ENCODE measurements around the gene SPCS1. TPM values are rescaled to one million over a fixed set of nuclear protein-coding genes. Genes with fewer than 3 reads are reported as not detected.
"Not testable (repeated sequence)": the region's sequence is repeated elsewhere in the genome, so short reads cannot be mapped to it uniquely, and the experiment has no call there.

Gene SPCS1
- total RNA-seq (2014; rRNA removed; shearing (Covaris generic)), result 209 and 214 TPM in 2 replicates

- peak; percentile 86 for DNase-seq (ENCODE audit: low read depth)
Measured at GRCh38 chr3:52705688-52706686, at the start of gene SPCS1, which contains the start of gene GLT8D1. Gene SPCS1, plus strand, starts transcription at chr3:52706106. Its CDS starts 141 bp downstream, at chr3:52706247. Gene GLT8D1, minus strand, starts transcription at chr3:52705791. Its CDS starts 5,331 bp downstream, at chr3:52700460.

GRCh38 chr3:52660046-52660445 lies 45.9 kb upstream of the SPCS1 start:
- DNase-seq (ENCODE audit: low read depth), result no peak

- no peak for DNase-seq (ENCODE audit: low read depth)
Measured at GRCh38 chr3:52663098-52663497, 42.8 kb upstream of the SPCS1 start.

DNA sequence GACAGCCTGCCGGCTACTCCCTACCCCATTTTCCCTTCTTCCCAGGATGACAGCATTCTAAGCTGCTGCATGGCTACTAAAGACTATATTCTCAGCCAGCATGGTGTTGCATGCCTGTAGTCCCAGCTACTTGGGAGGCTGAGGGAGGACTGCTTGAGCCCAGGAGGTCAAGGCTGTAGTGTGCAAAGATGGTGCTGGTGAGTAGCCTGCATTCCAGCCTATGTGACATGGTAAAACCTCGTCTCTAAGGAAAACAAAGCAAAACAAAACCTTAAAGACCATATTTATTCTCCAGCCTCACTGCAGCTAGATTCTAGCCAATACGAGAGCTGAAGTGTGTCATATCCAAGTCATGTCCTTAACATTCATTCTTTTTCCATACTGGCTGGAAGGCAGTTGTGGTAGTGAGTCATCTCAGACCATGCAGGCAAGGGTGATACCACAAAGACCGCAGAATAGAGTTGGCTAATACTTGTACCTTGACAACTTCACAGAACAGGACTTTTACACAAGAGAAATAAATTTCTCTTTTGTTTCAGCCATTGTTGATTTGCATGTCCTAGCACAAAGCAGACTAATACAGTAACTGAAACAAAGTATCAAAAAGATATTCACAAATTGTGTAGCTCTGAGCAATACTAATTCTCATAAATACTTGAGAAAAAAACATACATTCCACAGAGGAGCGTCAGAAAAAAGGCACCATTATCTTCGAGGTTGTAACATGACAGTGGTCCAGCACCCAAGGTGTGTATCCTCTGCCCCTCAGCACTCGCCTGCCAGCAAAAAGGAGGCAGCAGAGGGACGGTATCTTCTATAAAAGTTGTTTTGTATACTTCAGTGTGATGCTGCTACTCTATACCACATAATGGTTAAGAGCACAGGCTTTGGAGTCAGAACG lies 35.0 kb upstream of the SPCS1 start:
- DNase-seq (ENCODE audit: low read depth), result peak; percentile 100

DNA sequence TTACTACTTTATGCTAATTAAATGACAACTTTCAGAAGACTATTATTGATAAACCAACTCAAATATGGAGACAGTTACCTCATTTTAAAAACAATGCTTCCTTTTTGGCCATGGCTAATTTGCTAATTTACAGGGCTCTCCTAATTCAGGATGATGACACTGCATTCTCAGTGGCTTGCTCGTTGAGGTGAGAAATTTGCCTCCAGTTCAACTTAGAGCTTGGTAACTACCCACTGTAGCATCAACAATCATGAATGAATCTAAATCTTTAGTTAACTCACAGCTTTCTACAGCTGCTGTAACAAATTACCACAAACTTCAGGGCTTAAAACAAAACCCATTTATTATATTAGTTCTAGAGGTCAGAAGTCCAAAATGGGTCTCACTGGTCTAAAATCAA lies 34.2 kb upstream of the SPCS1 start:
- DNase-seq (ENCODE audit: low read depth), result no peak

GRCh38 chr3:52676201-52676600 lies 29.7 kb upstream of the SPCS1 start:
- DNase-seq (ENCODE audit: low read depth), result not testable (repeated sequence)

- no peak for DNase-seq (ENCODE audit: low read depth)
Measured at GRCh38 chr3:52678265-52679198, 27.4 kb upstream of the SPCS1 start.

- no peak for DNase-seq (ENCODE audit: low read depth)
Measured at GRCh38 chr3:52679199-52679538, 26.7 kb upstream of the SPCS1 start.

GRCh38 chr3:52679811-52680210 lies 26.1 kb upstream of the SPCS1 start:
- no peak for DNase-seq (ENCODE audit: low read depth)

GRCh38 chr3:52681596-52681995 lies 24.3 kb upstream of the SPCS1 start:
- DNase-seq (ENCODE audit: low read depth), result no peak

- peak; percentile 68 for DNase-seq (ENCODE audit: low read depth)
Measured at GRCh38 chr3:52682016-52682415, 23.9 kb upstream of the SPCS1 start.

DNA sequence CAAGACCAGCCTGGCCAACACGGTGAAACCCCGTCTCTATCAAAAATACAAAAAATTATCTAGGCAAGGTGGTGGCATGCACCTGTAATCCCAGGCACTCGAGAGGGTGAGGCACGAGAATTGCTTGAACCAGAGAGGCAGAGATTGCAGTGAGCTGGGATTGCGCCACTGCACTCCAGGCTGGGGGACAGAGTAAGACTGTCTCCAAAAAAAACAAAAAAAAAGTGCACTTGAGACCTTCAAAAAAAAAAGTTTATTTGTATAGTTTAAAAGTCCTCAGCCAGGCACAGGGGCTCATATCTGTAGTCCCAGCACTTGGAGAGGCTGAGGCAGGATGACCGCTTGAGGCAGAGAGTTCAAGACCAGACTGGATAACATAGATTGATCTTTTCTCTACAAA lies 22.3 kb upstream of the SPCS1 start:
- DNase-seq (ENCODE audit: low read depth), result no peak

GRCh38 chr3:52684184-52684583 lies 21.7 kb upstream of the SPCS1 start:
- no peak for DNase-seq (ENCODE audit: low read depth)

DNA sequence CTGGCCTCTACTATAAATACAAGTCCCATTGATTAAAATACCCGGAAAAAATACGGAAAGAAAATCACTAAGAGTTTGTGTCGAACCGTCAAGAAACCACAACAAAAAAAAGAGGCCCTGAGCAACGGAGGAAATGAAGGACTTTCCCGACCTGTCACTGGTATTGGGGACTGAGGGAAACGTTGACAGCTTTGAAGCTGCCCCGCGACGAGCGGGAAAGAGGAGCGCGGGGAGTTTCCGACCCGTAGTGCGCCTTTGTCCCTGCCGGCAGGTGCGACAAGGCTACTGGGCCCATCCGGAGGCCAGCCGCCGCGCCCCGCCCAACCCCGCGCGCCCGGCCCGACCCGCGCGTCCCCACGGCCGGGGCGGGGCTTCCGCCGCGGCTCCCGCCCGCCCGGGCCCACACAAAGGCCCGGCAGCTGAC lies 20.6 kb upstream of the SPCS1 start:
- peak; percentile 81 for DNase-seq (ENCODE audit: low read depth)

- DNase-seq (ENCODE audit: low read depth), result peak; percentile 95
Measured at GRCh38 chr3:52685709-52686691, 19.9 kb upstream of the SPCS1 start, which contains the start of the genes GNL3 and PBRM1. Gene GNL3, plus strand, starts transcription at chr3:52686032. Its CDS starts 61 bp downstream, at chr3:52686093. Gene PBRM1, minus strand, starts transcription at chr3:52685913.

DNA sequence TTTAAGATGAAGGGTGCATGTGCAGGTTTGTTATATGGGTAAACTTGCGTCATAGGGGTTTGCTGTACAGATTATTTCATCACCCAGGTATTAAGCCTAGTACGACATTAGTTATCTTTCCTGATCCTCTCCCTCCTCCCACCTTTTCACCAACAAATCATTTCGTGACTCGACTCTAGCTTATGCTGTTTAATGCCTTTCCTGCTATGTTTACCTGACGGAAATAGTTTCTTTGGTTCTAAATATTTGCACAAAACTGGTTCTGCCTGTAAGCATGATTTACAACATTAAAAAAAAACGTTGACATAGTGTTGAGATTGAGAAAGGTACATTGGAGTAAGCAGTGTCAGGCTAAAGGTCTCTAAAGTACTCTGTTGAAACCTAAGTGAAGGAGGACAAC lies 17.6 kb upstream of the SPCS1 start:
- no peak for DNase-seq (ENCODE audit: low read depth)

GRCh38 chr3:52689151-52689550 lies 16.8 kb upstream of the SPCS1 start:
- no peak for DNase-seq (ENCODE audit: low read depth)

DNA sequence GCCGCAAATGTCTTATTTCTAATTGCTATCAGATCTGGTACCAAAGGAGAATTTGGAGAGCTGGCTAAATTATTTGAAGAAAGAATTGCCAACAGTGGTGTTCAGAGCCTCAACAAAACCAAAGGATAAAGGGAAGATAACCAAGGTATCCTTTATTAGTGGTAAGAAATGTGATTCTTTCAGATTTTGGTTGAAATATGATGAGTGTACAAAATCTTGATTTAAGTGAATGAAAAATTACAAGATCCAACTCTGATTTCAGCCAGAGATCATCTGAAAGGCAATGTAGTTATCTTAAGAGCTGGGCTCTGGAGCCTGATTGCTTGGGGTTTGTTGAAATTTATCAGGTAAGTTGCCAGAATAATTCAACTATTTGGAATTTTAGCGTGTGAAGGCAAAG lies 15.3 kb upstream of the SPCS1 start:
- DNase-seq (ENCODE audit: low read depth), result no peak

- no peak for DNase-seq (ENCODE audit: low read depth)
Measured at GRCh38 chr3:52693071-52693470, 12.8 kb upstream of the SPCS1 start.

Data from RPMI7951 (cell line).